ENCODE results near the gene ENTPD6.
A peak's percentile ranks its signal among the peaks of the same experiment; 100 is the strongest.

The ENTPD6 gene

GRCh38 chr20:25197183-25197869, 1.8 kb downstream of the ENTPD6 start:
- Histone ChIP-seq H4K20me1 (ENCODE audit: insufficient read depth, low read length) (peaks cover 7% of the 10 kb centered on the region; the same call in 1 of the 2 replicates), H2AFZ (ENCODE audit: low read depth, low read length) (no peak overlapping the region), H3K79me2 (ENCODE audit: low read length) (peaks cover 33% of the 10 kb centered on the region), H3K36me3 (replicated peaks; ENCODE audit: low read depth, low read length) (peaks cover 5% of the 10 kb centered on the region), H3K4me1 (ENCODE audit: low read length) (peaks cover 16% of the 10 kb centered on the region), H3K27ac (ENCODE audit: low read length) (no peak overlapping the region), H3K27me3 (ENCODE audit: low read depth, low read length) (no peaks in the 10 kb centered on the region), H3K9me3 (ENCODE audit: insufficient read depth, low read length) (no peaks in the 10 kb centered on the region), H3K4me3 (ENCODE audit: low read length) (peak overlapping the region; percentile 92), H3K9ac (ENCODE audit: low read length) (no peak overlapping the region), H3K4me2 (ENCODE audit: low read length) (peak overlapping the region; percentile 84)
- TF ChIP-seq EZH2phosphoT487 (IDR thresholded peaks at IDR 0.05; ENCODE audit: low read depth), result no peak
- no peak for TF ChIP-seq CTCF (IDR thresholded peaks at IDR 0.05; ENCODE audit: low read depth, low read length)

- peaks cover 35% of the 10 kb centered on the region for H3K79me2 ChIP-seq (ENCODE audit: low read length)
- H3K9me3 ChIP-seq (ENCODE audit: insufficient read depth, low read length), result no peaks in the 10 kb centered on the region
- peaks cover 16% of the 10 kb centered on the region for H3K4me1 ChIP-seq (ENCODE audit: low read length)
- H3K27ac ChIP-seq (ENCODE audit: low read length), result no peak overlapping the region
- H3K36me3 ChIP-seq (replicated peaks; ENCODE audit: low read depth, low read length), result peaks cover 8% of the 10 kb centered on the region
- no peak overlapping the region for H2AFZ ChIP-seq (ENCODE audit: low read depth, low read length)
- H3K4me3 ChIP-seq (ENCODE audit: low read length), result no peak overlapping the region
- H3K4me2 ChIP-seq (ENCODE audit: low read length), result no peak overlapping the region
- peaks cover 7% of the 10 kb centered on the region; the same call in 1 of the 2 replicates for H4K20me1 ChIP-seq (ENCODE audit: insufficient read depth, low read length)
- H3K9ac ChIP-seq (ENCODE audit: low read length), result no peak overlapping the region
- no peaks in the 10 kb centered on the region for H3K27me3 ChIP-seq (ENCODE audit: low read depth, low read length)
- TF ChIP-seq CTCF (IDR thresholded peaks at IDR 0.05; ENCODE audit: low read depth, low read length) (no peak), EZH2phosphoT487 (IDR thresholded peaks at IDR 0.05; ENCODE audit: low read depth) (no peak)
These were observed 2.3 kb downstream of the ENTPD6 start for GRCh38 chr20:25197870-25198190.

- Histone ChIP-seq H3K9me3 (ENCODE audit: insufficient read depth, low read length) (no peaks in the 10 kb centered on the region), H3K27ac (ENCODE audit: low read length) (no peak overlapping the region), H2AFZ (ENCODE audit: low read depth, low read length) (no peak overlapping the region), H3K4me1 (ENCODE audit: low read length) (peaks cover 25% of the 10 kb centered on the region), H3K9ac (ENCODE audit: low read length) (no peak overlapping the region), H3K4me3 (ENCODE audit: low read length) (no peak overlapping the region), H3K36me3 (replicated peaks; ENCODE audit: low read depth, low read length) (peaks cover 10% of the 10 kb centered on the region), H3K4me2 (ENCODE audit: low read length) (no peak overlapping the region), H3K79me2 (ENCODE audit: low read length) (peaks cover 45% of the 10 kb centered on the region), H4K20me1 (ENCODE audit: insufficient read depth, low read length) (peaks cover 14% of the 10 kb centered on the region; the same call in 1 of the 2 replicates), H3K27me3 (ENCODE audit: low read depth, low read length) (no peaks in the 10 kb centered on the region)
- TF ChIP-seq CTCF (IDR thresholded peaks at IDR 0.05; ENCODE audit: low read depth, low read length), result no peak
- TF ChIP-seq EZH2phosphoT487 (IDR thresholded peaks at IDR 0.05; ENCODE audit: low read depth), result no peak
These were observed 3.3 kb downstream of the ENTPD6 start for GRCh38 chr20:25198663-25199383.

- H3K27ac ChIP-seq (ENCODE audit: low read length), result no peak overlapping the region
- no peak overlapping the region for H3K4me3 ChIP-seq (ENCODE audit: low read length)
- peaks cover 10% of the 10 kb centered on the region for H3K36me3 ChIP-seq (replicated peaks; ENCODE audit: low read depth, low read length)
- peaks cover 51% of the 10 kb centered on the region for H3K79me2 ChIP-seq (ENCODE audit: low read length)
- no peaks in the 10 kb centered on the region for H3K27me3 ChIP-seq (ENCODE audit: low read depth, low read length)
- TF ChIP-seq EZH2phosphoT487 (IDR thresholded peaks at IDR 0.05; ENCODE audit: low read depth), result no peak
- no peak for TF ChIP-seq CTCF (IDR thresholded peaks at IDR 0.05; ENCODE audit: low read depth, low read length)
- H2AFZ ChIP-seq (ENCODE audit: low read depth, low read length), result no peak overlapping the region
- no peak overlapping the region for H3K9ac ChIP-seq (ENCODE audit: low read length)
- no peak overlapping the region for H3K4me2 ChIP-seq (ENCODE audit: low read length)
- no peaks in the 10 kb centered on the region for H3K9me3 ChIP-seq (ENCODE audit: insufficient read depth, low read length)
- peaks cover 33% of the 10 kb centered on the region for H3K4me1 ChIP-seq (ENCODE audit: low read length)
- peaks cover 20% of the 10 kb centered on the region for H4K20me1 ChIP-seq (ENCODE audit: insufficient read depth, low read length)
These were observed 4.2 kb downstream of the ENTPD6 start for GRCh38 chr20:25199473-25200260.

All from OCI-LY3 (cell line).